WTC11 (cell line): ENCODE results near the gene CCDC158.

Source experiments
- CBFB ChIP-seq: sonication (generic); formaldehyde crosslinking; IDR thresholded peaks from 2 replicates; pipeline ENCODE4 v1.8.1; 2022; ENCODE audit warnings: mild to moderate bottlenecking, low read depth, missing genetic modification reagents
- FOXJ3 ChIP-seq: sonication (generic); formaldehyde crosslinking; IDR thresholded peaks from 2 replicates; pipeline ENCODE4 v1.9.0; 2021; ENCODE audit warnings: missing genetic modification reagents, mild to moderate bottlenecking, borderline replicate concordance
- FOXP1 ChIP-seq: sonication (generic); formaldehyde crosslinking; IDR thresholded peaks from 2 replicates; pipeline ENCODE4 v1.8.0; 2022; ENCODE audit warnings: missing genetic modification reagents, mild to moderate bottlenecking, moderate library complexity, borderline replicate concordance
- GABPB1 ChIP-seq: sonication (generic); formaldehyde crosslinking; IDR thresholded peaks from 2 replicates; pipeline ENCODE4 v1.8.1; 2023; ENCODE audit warnings: mild to moderate bottlenecking, missing genetic modification reagents
- GRHL2 ChIP-seq: fragments of 250-450 bp; sonication (Bioruptor Pico); IDR thresholded peaks from 2 replicates; pipeline ENCODE4 v1.8.0; 2022; ENCODE audit warnings: mild to moderate bottlenecking, moderate library complexity; ENCODE audit not compliant: insufficient replicate concordance, severe bottlenecking
- HMGXB4 ChIP-seq: sonication (generic); formaldehyde crosslinking; IDR thresholded peaks from 2 replicates; pipeline ENCODE4 v1.8.1; 2023; ENCODE audit warnings: mild to moderate bottlenecking, moderate library complexity, missing genetic modification reagents
- JUN ChIP-seq: sonication (generic); formaldehyde crosslinking; IDR thresholded peaks from 2 replicates; pipeline ENCODE4 v1.8.0; 2023; ENCODE audit warnings: mild to moderate bottlenecking, missing genetic modification reagents
- SP1 ChIP-seq: sonication (generic); formaldehyde crosslinking; conservative IDR thresholded peaks from 2 replicates; pipeline ENCODE4 v1.8.1; 2022; ENCODE audit warnings: missing genetic modification reagents
- TCF7 ChIP-seq: sonication (generic); formaldehyde crosslinking; IDR thresholded peaks from 2 replicates; pipeline ENCODE4 v1.8.0; 2022; ENCODE audit warnings: mild to moderate bottlenecking, low read depth, missing genetic modification reagents, moderate library complexity
- TEAD4 ChIP-seq: sonication (generic); formaldehyde crosslinking; IDR thresholded peaks from 2 replicates; pipeline ENCODE4 v1.8.0; 2022; ENCODE audit warnings: mild to moderate bottlenecking, missing genetic modification reagents
- TF ChIP-seq, protein P1 (sequence below): fragments of 200-600 bp; IDR thresholded peaks from 2 replicates; pipeline ENCODE4 v1.8.0; 2022; ENCODE audit warnings: antibody characterized with exemption
- TF ChIP-seq, protein P2 (sequence below): sonication (generic); formaldehyde crosslinking; IDR thresholded peaks from 2 replicates; pipeline ENCODE4 v1.8.1; 2022; ENCODE audit warnings: mild to moderate bottlenecking, missing genetic modification reagents, moderate library complexity, borderline replicate concordance
- TF ChIP-seq, protein P3 (sequence below): sonication (generic); formaldehyde crosslinking; IDR thresholded peaks from 2 replicates; pipeline ENCODE4 v1.8.1; 2023; ENCODE audit warnings: mild to moderate bottlenecking, missing genetic modification reagents, borderline replicate concordance
- TF ChIP-seq, protein P4 (sequence below): sonication (generic); formaldehyde crosslinking; conservative IDR thresholded peaks from 2 replicates; pipeline ENCODE4 v1.8.1; 2022; ENCODE audit warnings: mild to moderate bottlenecking, missing genetic modification reagents

DNA sequence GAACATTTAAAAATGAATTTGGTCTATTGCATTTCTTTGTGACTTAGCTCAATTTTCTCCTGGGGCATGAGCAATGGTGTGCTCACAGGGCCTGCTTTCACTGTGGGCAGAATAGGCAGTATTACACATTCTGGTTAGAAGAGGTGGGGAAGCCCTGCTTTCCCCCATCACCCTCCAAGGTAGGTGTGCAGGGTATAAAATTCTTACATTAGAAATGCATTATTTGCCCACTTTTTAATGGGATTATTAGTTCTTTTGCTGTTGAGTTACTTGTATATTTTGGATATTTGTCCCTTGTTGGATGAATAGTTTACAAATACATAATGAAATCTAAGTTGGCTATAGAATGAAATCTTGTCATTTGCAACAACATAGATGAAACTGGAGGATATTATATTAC is 122.7 kb downstream of the CCDC158 start:
- TF ChIP-seq, protein P1, sequence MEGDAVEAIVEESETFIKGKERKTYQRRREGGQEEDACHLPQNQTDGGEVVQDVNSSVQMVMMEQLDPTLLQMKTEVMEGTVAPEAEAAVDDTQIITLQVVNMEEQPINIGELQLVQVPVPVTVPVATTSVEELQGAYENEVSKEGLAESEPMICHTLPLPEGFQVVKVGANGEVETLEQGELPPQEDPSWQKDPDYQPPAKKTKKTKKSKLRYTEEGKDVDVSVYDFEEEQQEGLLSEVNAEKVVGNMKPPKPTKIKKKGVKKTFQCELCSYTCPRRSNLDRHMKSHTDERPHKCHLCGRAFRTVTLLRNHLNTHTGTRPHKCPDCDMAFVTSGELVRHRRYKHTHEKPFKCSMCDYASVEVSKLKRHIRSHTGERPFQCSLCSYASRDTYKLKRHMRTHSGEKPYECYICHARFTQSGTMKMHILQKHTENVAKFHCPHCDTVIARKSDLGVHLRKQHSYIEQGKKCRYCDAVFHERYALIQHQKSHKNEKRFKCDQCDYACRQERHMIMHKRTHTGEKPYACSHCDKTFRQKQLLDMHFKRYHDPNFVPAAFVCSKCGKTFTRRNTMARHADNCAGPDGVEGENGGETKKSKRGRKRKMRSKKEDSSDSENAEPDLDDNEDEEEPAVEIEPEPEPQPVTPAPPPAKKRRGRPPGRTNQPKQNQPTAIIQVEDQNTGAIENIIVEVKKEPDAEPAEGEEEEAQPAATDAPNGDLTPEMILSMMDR = no peak
- TF ChIP-seq, protein P2, sequence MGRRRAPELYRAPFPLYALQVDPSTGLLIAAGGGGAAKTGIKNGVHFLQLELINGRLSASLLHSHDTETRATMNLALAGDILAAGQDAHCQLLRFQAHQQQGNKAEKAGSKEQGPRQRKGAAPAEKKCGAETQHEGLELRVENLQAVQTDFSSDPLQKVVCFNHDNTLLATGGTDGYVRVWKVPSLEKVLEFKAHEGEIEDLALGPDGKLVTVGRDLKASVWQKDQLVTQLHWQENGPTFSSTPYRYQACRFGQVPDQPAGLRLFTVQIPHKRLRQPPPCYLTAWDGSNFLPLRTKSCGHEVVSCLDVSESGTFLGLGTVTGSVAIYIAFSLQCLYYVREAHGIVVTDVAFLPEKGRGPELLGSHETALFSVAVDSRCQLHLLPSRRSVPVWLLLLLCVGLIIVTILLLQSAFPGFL (CRISPR knock-in tag) = no peak
- no peak for TF ChIP-seq HMGXB4 (CRISPR knock-in tag)
- TF ChIP-seq JUN (CRISPR knock-in tag) = no peak
- TF ChIP-seq, protein P3, sequence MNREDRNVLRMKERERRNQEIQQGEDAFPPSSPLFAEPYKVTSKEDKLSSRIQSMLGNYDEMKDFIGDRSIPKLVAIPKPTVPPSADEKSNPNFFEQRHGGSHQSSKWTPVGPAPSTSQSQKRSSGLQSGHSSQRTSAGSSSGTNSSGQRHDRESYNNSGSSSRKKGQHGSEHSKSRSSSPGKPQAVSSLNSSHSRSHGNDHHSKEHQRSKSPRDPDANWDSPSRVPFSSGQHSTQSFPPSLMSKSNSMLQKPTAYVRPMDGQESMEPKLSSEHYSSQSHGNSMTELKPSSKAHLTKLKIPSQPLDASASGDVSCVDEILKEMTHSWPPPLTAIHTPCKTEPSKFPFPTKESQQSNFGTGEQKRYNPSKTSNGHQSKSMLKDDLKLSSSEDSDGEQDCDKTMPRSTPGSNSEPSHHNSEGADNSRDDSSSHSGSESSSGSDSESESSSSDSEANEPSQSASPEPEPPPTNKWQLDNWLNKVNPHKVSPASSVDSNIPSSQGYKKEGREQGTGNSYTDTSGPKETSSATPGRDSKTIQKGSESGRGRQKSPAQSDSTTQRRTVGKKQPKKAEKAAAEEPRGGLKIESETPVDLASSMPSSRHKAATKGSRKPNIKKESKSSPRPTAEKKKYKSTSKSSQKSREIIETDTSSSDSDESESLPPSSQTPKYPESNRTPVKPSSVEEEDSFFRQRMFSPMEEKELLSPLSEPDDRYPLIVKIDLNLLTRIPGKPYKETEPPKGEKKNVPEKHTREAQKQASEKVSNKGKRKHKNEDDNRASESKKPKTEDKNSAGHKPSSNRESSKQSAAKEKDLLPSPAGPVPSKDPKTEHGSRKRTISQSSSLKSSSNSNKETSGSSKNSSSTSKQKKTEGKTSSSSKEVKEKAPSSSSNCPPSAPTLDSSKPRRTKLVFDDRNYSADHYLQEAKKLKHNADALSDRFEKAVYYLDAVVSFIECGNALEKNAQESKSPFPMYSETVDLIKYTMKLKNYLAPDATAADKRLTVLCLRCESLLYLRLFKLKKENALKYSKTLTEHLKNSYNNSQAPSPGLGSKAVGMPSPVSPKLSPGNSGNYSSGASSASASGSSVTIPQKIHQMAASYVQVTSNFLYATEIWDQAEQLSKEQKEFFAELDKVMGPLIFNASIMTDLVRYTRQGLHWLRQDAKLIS (CRISPR knock-in tag) = no peak
- no peak for TF ChIP-seq CBFB (CRISPR knock-in tag)
- TF ChIP-seq GRHL2 = no peak
- TF ChIP-seq, protein P4, sequence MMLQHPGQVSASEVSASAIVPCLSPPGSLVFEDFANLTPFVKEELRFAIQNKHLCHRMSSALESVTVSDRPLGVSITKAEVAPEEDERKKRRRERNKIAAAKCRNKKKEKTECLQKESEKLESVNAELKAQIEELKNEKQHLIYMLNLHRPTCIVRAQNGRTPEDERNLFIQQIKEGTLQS = no peak
- TF ChIP-seq TEAD4 (CRISPR knock-in tag) = no peak
- TF ChIP-seq SP1 (CRISPR knock-in tag) = no peak
- no peak for TF ChIP-seq FOXJ3 (CRISPR knock-in tag)
- no peak for TF ChIP-seq FOXP1 (CRISPR knock-in tag)
- TF ChIP-seq TCF7 (CRISPR knock-in tag) = no peak
- no peak for TF ChIP-seq GABPB1 (CRISPR knock-in tag)
